Measurements from ENCODE around the gene TMEM51.

DNA sequence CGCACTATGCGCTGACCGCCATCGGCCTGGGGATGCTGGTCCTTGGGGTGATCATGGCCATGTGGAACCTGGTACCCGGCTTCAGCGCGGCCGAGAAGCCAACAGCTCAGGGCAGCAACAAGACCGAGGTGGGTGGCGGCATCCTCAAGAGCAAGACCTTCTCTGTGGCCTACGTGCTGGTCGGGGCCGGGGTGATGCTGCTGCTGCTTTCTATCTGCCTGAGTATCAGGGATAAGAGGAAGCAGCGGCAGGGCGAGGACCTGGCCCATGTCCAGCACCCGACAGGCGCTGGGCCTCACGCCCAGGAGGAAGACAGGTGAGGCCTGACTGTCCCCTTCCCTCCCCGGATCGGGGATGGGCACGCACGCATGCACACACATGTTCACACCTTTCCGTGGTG lies 61.6 kb downstream of the TMEM51 start:
- TF ChIP-seq, protein P1, sequence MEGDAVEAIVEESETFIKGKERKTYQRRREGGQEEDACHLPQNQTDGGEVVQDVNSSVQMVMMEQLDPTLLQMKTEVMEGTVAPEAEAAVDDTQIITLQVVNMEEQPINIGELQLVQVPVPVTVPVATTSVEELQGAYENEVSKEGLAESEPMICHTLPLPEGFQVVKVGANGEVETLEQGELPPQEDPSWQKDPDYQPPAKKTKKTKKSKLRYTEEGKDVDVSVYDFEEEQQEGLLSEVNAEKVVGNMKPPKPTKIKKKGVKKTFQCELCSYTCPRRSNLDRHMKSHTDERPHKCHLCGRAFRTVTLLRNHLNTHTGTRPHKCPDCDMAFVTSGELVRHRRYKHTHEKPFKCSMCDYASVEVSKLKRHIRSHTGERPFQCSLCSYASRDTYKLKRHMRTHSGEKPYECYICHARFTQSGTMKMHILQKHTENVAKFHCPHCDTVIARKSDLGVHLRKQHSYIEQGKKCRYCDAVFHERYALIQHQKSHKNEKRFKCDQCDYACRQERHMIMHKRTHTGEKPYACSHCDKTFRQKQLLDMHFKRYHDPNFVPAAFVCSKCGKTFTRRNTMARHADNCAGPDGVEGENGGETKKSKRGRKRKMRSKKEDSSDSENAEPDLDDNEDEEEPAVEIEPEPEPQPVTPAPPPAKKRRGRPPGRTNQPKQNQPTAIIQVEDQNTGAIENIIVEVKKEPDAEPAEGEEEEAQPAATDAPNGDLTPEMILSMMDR (conservative IDR thresholded peaks at IDR 0.05; ENCODE audit: low read depth, low read length), result no peak
- TF ChIP-seq SMC3 (IDR thresholded peaks at IDR 0.05; ENCODE audit: low read depth, low read length), result no peak
- no peak for TF ChIP-seq MAZ (IDR thresholded peaks at IDR 0.05; ENCODE audit: borderline replicate concordance, low read depth, low read length)
- TF ChIP-seq POLR2A (IDR thresholded peaks at IDR 0.05; ENCODE audit: low read depth, low read length), result no peak
- TF ChIP-seq, protein P2, sequence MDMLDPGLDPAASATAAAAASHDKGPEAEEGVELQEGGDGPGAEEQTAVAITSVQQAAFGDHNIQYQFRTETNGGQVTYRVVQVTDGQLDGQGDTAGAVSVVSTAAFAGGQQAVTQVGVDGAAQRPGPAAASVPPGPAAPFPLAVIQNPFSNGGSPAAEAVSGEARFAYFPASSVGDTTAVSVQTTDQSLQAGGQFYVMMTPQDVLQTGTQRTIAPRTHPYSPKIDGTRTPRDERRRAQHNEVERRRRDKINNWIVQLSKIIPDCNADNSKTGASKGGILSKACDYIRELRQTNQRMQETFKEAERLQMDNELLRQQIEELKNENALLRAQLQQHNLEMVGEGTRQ (IDR thresholded peaks at IDR 0.05; ENCODE audit: low read depth, low read length), result no peak
- no peak for TF ChIP-seq MXI1 (IDR thresholded peaks at IDR 0.05; ENCODE audit: borderline replicate concordance, low read depth, low read length)
- TF ChIP-seq CEBPB (IDR thresholded peaks at IDR 0.05; ENCODE audit: low read depth, low read length), result no peak
- no peak for TF ChIP-seq RCOR1 (IDR thresholded peaks at IDR 0.05; ENCODE audit: insufficient replicate concordance, low read length)
- TF ChIP-seq FOS (IDR thresholded peaks at IDR 0.05; ENCODE audit: low read depth, low read length), result no peak
- no peak for TF ChIP-seq CHD1 (IDR thresholded peaks at IDR 0.05; ENCODE audit: low read depth, low read length)
- TF ChIP-seq RAD21 (IDR thresholded peaks at IDR 0.05; ENCODE audit: low read length), result no peak

All from IMR-90 (cell line).